Cerebellar cortex (tissue), 1 donor: ENCODE data around the gene ZNF608.

ENCODE experiments used
- DNase-seq: peaks from one replicate; pipeline ENCODE4 v3.0.0-alpha.2; 2015; ENCODE audit warnings: low spot score

ZNF608 gene

DNA sequence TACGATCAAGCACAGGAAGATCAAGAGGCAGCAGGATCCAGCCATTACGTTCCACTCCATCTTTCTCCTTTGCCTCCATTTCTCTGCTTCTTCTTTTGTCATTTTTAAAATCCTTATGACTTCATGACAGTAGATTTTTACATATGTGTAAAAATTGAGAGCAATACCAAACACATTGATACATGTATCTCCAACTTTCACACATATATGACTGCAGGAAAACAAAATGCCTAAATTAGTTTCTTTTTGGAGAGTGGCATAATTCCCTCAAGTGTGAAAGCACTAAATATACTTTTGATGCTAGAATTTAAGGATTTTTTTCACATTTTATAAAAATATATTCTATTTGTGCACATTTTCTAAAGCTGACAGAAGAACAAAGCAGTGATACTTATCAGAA, 8.6 kb upstream of the ZNF608 start:
- no peak for DNase-seq

DNA sequence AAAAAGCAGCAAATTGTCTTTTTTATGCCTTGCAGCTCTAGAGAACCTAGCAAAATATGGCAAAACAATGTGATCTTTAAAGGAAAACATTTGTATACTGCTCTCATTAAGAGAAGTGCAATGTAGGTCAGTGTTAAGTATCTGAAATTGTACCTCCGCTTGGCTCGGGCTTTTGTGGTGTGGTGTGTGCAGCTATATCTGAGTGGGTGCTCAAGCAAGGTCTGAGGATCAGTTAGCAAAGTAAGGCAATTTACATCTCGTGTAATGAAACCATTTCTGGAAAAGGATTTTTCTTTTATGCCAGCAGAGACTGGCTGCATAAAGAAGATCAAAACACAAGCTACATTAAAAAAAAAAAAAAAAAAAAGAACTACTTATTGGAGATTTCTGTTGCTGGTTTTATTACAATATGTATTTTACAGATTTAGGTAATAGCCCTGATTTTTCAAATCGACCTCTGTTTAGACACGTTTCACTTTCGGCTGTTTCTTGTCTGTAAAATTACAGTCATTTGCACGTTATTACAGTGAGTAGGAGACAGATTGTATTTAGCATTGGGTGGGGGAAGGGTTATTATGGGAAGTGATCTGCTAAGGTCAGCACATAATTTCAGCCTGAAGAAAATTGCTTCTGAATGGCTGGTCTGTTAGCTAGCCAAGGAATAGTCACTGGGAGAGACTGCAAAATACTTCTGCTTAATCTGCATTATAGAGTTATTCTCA, 7.9 kb upstream of the ZNF608 start:
- DNase-seq = peak; percentile 21

GRCh38 chr5:124752854-124753720, 6.6 kb upstream of the ZNF608 start:
- DNase-seq = no peak

- no peak for DNase-seq
Observed at GRCh38 chr5:124751031-124751430, 4.6 kb upstream of the ZNF608 start.

DNA sequence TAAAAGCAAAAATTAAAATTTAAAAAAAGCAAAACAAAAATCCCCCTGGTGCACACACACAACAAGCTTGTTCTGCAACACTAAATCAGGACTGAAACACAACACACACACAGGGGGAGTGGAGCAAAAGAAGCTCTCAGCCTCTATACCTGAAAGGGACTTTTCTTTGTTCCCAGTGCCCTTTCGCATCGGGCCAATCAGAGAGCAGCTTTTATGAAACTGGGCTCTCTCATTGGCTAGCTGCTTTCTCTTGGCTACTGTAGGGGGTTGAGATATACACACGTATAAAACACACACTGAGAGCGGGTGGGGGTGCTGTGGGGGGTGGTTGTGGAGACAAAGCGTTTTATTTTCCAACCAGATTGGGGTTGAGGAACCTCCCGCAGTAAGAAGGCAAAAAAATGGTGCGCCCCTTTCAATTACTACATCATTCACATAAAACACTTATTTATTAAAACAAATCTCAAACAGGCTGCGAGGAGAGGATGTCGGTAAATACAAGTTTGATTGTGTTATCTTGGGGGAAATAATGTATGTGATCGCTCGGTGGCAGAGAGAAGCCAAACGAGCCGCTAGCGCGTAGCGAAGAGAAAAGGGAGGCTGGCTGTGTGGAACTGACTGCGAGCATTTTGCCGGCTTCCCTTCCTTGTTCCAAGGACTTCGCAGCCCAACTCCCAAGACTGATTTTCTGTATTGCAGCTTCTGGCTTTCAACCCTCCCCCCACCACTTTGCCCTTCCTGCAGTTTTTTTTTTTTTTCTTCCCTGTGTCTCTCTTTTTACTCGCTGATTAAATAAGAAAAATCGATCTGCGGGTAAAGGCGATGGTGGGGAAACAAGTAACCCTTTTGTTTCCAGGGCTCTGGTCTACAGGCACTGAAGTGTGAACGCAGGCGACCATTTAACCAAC, 2.5 kb upstream of the ZNF608 start:
- DNase-seq = peak; percentile 99

GRCh38 chr5:124747791-124748686, 1.6 kb upstream of the ZNF608 start:
- DNase-seq = peak; percentile 78

GRCh38 chr5:124746916-124747790, 714 bp upstream of the ZNF608 start:
- peak; percentile 98 for DNase-seq

DNA sequence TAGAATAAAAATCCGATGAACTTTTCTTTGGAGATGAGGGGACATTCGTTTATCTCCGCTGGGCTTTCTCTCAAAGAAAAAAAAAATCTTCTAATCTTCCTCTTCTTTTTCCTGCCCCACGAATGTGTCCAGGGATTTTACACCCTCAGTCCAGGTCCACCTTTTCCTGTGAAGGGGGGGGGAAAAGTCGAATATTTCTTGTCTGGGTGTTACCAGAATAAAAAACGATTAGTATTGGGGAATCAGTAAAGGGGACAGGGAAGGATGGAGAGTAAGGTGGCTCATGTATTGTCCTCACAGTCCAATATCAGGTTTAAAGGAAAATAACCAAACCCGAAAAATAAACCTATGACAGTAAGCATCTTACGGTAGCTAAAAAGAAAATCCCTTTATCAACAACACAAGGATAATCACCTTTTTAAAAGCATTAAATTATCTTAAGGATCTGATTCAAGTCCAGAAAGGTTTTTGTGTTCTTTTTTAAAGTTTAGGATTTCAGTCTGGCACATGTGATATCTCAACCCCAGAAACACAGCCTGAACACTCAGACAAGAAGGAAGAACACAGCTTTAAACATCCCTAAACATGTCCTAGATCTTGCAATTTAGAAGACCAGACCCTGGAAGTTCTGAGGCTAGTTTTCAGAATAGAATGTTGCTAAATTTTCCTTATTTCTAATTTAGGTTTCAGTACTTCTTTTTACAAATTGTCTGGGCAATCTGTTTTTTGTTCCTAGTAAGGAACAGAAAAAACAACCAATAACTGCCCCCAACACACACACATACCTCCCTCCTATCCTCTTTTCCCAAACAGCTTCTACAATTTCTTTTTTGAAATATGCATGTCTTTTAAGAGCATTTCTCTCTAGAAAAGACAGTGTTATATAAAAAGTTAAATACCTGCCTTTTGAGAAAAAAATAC, 1.2 kb downstream of the ZNF608 start:
- DNase-seq = peak; percentile 63

DNA sequence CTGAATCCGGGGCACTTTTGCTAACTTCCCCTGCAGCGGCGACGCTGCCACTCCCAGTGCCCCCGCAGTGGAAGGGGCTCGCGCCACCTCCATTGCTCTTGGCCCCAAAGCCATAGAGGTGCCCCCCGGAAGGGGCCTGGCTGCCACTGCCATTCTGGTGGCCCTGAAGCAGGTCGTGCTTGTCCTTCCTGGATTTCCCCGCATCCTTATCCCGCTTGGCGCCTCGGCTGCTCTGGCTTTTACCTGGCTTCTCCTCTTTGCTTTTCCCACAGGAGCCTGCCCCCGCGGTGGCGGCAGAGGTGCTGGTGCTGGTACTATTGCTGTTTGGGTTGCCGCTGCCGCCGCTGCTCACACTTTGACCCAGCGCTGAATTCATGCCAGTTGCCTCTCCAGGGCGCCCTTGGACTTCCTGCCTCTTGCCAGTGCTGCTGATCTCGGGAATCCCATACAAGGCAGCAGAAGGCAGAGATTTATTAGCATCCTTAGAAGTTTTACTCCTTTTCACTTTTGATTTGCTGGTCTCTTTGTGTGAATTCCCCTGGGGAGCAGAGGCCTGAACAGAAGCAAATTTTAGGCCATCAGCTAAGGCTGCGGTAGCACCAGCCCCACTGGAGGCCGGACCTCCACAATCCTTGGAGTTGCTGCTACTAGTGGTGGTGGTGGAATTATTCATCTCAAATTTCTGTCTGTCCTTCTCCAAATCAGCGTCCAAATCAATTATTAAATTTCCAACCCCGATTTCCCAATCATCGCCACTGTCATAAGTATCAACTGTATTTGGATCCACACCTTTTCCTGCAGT, 2.1 kb downstream of the ZNF608 start:
- peak; percentile 61 for DNase-seq

DNA sequence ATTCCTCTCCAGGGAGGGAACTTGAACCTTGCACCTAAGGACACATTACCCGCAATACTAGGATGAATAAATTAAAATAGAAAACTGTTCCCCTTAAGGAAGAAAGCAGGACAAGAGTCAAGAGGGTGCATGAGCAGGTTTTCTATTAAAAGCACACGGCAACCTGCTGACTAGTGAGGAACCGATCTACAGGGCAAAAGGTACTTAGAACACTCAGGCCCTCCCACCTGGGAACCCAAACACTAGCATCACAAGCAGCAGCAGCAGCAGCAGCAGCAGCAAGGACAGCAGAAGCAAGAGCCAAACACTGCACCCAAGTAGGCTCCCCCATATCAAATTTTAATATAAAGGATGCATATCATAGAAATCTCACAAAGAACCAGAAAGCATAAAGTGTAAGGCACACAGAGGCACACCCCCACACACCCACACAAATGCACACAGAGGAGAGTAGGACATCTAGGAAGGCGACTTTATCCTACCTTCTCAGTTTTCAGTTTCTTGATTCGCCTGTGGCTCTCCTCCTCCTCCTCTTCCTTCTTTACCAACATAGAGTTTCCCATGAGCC, 2.8 kb downstream of the ZNF608 start:
- DNase-seq = peak; percentile 81

DNA sequence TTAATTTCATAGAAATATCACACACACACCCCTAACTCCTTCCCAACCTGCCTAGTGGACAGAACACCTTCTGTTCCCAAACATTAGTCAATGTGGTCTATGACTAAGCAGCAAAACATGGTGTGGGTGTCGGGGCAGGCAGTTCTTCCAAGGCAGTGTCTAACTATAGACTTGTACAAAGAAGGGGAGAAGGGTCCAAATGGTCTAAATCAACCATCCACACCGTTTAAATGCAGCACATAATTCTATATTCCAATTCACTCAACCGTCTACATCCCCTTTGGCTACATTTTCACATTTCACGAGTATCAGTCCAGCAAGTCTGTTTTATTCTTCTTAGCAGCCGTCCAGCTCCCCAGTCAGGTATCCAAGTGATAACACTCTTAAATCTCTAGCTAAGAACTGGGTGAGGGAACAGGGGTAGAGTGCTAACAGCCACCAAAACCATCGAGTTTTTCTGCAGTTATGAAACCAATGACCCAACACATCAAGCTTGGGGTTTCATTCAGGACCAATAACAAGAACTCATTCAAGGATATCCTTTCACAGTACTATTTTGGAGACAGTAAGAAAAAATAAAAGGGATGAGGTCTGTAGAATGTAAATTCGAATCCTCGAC, 3.3 kb downstream of the ZNF608 start:
- peak; percentile 78 for DNase-seq

DNA sequence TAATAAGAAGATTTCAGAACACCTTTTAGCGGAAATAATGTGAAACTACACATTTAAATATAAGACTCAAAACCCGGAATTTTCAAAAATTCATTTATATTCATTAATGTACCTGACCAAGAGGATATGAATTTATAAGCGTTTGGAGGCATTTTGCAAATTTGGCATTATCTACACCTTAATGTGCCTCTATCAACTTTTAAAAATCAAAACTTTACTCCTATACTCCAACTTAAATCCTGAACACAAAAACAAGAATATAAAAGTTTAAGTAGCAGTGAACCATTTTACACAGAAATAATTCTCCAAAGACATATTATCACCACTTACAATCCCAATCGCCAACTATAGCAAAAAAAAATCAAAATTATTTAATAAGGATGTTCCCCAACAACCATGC, 3.9 kb downstream of the ZNF608 start:
- no peak for DNase-seq

DNA sequence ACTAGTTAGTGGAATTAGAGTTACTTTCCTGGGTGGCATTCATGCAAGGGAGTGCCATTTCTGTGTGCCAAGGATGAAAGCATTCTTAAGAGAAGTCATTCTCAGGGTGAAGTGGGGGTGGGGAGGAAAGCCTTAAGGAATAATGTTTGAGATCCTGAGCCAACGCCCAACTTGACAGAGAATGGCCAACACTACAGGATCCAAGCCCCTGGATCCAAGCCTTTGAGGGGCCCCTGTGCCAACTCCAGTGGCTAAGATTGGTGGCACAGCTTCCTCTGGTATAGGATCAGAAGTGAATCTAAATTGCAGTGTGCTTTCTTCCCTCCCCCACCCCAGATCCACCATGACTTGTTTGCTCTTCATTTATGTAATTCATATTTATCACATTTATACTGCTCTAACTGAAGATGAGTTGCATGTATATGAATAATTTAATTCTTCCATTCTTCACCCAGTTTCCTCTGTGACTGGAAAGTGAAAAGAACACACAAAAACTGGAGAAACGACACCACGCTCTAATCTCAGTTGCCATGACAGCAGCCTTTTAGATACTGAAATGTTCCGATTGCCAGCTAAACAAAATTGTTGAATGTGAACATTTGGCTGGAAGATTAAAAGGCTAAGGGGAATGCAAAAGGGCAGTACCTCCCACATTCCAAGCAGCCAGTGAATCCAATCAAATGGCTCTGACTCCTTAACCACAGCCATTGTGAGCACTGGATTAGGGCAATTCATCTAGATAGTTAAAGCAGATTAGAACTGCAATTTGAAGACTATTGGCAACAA, 4.5 kb downstream of the ZNF608 start:
- DNase-seq = peak; percentile 93

GRCh38 chr5:124740991-124741583, 5.4 kb downstream of the ZNF608 start:
- DNase-seq = peak; percentile 56

DNA sequence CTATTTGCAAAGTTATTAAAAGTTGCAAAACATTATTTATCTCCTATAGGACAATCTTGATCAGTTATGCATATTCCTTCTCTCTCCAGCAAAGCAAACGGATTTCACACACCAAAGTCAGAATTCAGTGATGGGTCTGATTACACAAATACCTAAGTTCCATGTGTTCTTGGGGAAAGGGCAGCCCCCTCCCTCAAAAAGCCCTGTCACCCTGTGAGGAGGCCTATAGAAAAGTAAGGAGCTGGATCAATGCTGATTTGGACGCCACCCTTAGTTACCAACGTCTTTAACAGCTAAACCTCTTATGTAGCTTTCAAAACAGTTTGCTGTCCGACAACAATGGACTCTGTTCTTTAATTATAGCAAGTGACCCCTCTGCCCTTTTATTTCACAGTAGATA, 6.4 kb downstream of the ZNF608 start:
- peak; percentile 23 for DNase-seq

GRCh38 chr5:124739634-124740025, 6.8 kb downstream of the ZNF608 start:
- DNase-seq = no peak
